T-helper 1 cell (primary cell): Measurements from ENCODE around the gene HSDL1.

Experiments used
- DNase-seq, 5 donors: peaks; one replicate each; pipeline ENCODE4 v3.0.0-alpha.2; 2012 to 2020

HSDL1 gene

DNA sequence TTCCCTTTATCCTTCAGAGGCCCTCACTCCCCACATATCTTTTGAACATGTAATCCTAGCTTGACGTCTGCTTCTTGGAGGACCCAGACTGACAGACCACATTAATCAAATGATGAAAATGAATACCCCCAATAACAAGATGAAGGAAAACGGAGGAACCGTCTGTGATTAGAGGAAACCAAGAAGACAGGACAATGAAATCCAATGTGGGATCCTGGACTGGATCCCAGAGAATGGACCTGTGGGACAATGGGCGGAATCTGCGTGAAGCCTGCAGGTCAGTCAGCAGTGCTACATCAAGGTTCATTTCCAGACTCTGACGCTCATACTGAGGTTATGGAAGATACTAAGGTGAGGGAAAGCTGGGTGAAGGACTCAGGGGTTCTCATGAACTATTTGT is 64.2 kb downstream of the HSDL1 start:
- DNase-seq, result no peak

DNA sequence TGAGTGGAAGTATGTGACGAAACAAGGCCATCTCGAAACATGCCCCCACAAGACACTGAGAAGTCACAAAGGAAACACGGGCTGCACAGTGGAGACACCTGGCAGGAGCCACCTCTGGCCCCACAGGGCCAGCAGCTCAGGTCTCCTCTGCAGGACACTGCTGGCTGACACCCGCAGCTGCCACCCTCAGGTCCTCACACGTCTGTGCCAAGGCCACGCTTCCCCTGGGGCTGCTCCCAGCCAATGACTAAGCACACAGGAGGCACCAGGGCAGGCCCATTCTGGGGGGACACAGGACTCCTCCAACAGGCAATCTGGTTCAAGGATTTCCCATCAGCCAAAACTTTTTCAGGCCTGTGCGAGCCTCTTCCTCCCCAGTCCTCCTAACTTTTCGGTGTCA is 64.6 kb downstream of the HSDL1 start:
- DNase-seq, result no peak

DNA sequence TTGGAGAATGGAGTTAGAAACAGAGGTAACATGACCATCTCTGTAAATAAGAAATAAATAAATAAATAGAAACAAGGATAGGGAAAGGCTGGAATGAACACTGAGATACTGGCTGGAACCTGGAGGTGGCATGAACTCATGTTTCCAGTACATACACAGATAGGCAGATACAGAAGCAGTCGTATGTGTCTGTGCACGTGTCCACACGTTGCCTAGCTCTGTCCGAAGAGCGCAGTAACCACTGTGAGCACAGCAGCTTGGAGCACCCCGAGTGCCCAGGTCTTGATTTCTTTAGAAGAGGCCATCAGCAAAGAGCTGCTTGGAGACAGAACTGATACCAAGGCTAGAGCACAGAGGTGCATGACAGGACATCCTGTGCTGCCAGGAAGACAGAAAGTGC is 65.3 kb downstream of the HSDL1 start:
- no peak for DNase-seq

DNA sequence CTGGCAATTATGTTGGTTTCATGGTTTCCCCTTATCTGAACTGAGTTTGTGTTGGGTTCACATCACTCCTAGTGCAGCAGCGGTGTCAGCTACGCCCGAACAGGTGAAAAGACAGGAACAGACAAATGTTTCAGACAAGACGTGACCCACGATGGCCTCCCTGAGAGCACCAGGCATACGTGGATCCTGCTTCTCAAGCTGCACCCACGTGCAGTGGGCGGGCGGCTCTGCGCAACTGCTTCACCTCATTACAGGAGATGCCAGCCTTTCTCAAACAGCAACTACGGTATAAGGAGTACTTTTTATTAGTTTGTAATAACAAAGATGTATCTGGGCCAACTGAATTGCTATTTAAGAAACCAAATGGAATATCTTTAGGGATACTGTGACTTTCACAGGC is 69.6 kb downstream of the HSDL1 start:
- DNase-seq, result no peak

DNA sequence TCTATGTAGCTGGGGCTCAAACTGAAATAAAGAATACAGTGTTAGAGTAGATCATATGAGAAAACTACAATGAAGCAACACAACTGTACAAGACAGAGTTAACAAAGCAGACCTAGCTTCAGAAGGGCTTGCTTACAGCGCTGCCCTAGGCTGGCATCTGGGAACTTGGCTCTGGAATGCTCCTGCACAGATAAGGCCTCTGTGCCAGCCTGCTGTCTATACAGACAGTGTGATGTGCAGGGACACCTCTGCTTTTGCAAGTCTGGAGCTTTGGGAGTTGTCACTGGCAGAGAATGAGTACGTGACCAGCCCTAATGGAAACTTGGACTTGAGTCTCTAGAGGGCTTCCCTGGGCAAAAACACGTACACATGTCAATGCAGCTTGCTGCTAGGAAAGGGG is 70.3 kb downstream of the HSDL1 start:
- DNase-seq, result no peak
